ENCODE data around the gene PLAU.
A peak's percentile ranks its signal among the peaks of the same experiment; 100 is the strongest.
"Not testable (repeated sequence)": the region's sequence is repeated elsewhere in the genome, so short reads cannot be mapped to it uniquely, and the experiment has no call there.

The PLAU gene

GRCh38 chr10:73926152-73926764, 15.3 kb downstream of the PLAU start:
- no peak for DNase-seq (ENCODE audit: low spot score)

GRCh38 chr10:73930630-73931327, 19.8 kb downstream of the PLAU start:
- DNase-seq (ENCODE audit: low spot score): not testable (repeated sequence)
- in situ Hi-C loops (cut with MboI; ENCODE audit: low pct_unique_long_range_greater_than_20kb, low sequenced_read_pairs, unreplicated experiment): loop anchor here (10.0 kb wide), 1 partner anchor 46 kb away; no protein-coding TSS in a partner anchor

More at GRCh38 chr10:73926152-73926764, 15.3 kb downstream of the PLAU start:
- no peak for TF ChIP-seq CTCF (IDR thresholded peaks at IDR 0.05; ENCODE audit: extremely low read depth, insufficient read depth, missing control alignments)
- in situ Hi-C loops (cut with MboI; ENCODE audit: low pct_unique_long_range_greater_than_20kb, low sequenced_read_pairs, unreplicated experiment): no loop called here

- no peak for TF ChIP-seq CTCF (IDR thresholded peaks at IDR 0.05; ENCODE audit: extremely low read depth, insufficient read depth, missing control alignments)
- in situ Hi-C loops (cut with MboI; ENCODE audit: low pct_unique_long_range_greater_than_20kb, low sequenced_read_pairs, unreplicated experiment): loop anchor here (10.0 kb wide), 1 partner anchor 47 kb away; no protein-coding TSS in a partner anchor
- peak; percentile 73 for DNase-seq (ENCODE audit: low spot score)
Observed at GRCh38 chr10:73931767-73932619, 21.1 kb downstream of the PLAU start.

- in situ Hi-C loops (cut with MboI; ENCODE audit: low pct_unique_long_range_greater_than_20kb, low sequenced_read_pairs, unreplicated experiment): loop anchor here (10.0 kb wide), 1 partner anchor 48 kb away; no protein-coding TSS in a partner anchor
- DNase-seq (ENCODE audit: low spot score): no peak
- no peak for TF ChIP-seq CTCF (IDR thresholded peaks at IDR 0.05; ENCODE audit: extremely low read depth, insufficient read depth, missing control alignments)
Observed at GRCh38 chr10:73932620-73933112, 21.7 kb downstream of the PLAU start.

- no peak for TF ChIP-seq CTCF (IDR thresholded peaks at IDR 0.05; ENCODE audit: extremely low read depth, insufficient read depth, missing control alignments)
- DNase-seq (ENCODE audit: low spot score): no peak
- in situ Hi-C loops (cut with MboI; ENCODE audit: low pct_unique_long_range_greater_than_20kb, low sequenced_read_pairs, unreplicated experiment): loop anchor here (10.0 kb wide), 1 partner anchor 49 kb away; no protein-coding TSS in a partner anchor
Observed at GRCh38 chr10:73934074-73934473, 23.1 kb downstream of the PLAU start.

- no peak for DNase-seq (ENCODE audit: low spot score)
- TF ChIP-seq CTCF (IDR thresholded peaks at IDR 0.05; ENCODE audit: extremely low read depth, insufficient read depth, missing control alignments): no peak
- in situ Hi-C loops (cut with MboI; ENCODE audit: low pct_unique_long_range_greater_than_20kb, low sequenced_read_pairs, unreplicated experiment): loop anchor here (10.0 kb wide), 1 partner anchor 51 kb away; no protein-coding TSS in a partner anchor
Observed at GRCh38 chr10:73935895-73936294, 25.0 kb downstream of the PLAU start.

Data from GM13977 (cell line).